ENCODE data around the gene SEMA4A.

Gene SEMA4A

GRCh38 chr1:156200044-156200443 lies 46.7 kb downstream of the SEMA4A start:
- 0 out of 2 replicates have a peak, but pooled peaks cover 3% of the 10 kb centered on the region for H4K20me1 ChIP-seq (ENCODE audit: insufficient read depth)
- peaks cover 56% of the 10 kb centered on the region for H3K79me2 ChIP-seq (ENCODE audit: insufficient read depth, low read depth)
- no peaks in the 10 kb centered on the region for H3K27me3 ChIP-seq (ENCODE audit: insufficient read depth, low read depth)
- no peak overlapping the region for H3K9ac ChIP-seq
- H3K4me2 ChIP-seq: no peak overlapping the region
- H3K27ac ChIP-seq: no peak overlapping the region
- peaks cover 15% of the 10 kb centered on the region for H3K4me1 ChIP-seq (ENCODE audit: low read depth, poor library complexity, severe bottlenecking)
- TF ChIP-seq CTCF (conservative IDR thresholded peaks at IDR 0.05; ENCODE audit: low read depth, low read length): no peak
- no peak overlapping the region for H3K4me3 ChIP-seq (IDR thresholded peaks at IDR 0.05; ENCODE audit: insufficient read depth, low read depth, low read length)
- no peak overlapping the region for H2AFZ ChIP-seq (ENCODE audit: low read depth)
- H3K36me3 ChIP-seq (ENCODE audit: insufficient read depth): no peaks in the 10 kb centered on the region; the same call in 1 of the 2 replicates

GRCh38 chr1:156203331-156203730 lies 49.9 kb downstream of the SEMA4A start:
- Histone ChIP-seq H3K79me2 (ENCODE audit: insufficient read depth, low read depth) (peaks cover 25% of the 10 kb centered on the region; the same call in 1 of the 2 replicates), H3K36me3 (ENCODE audit: insufficient read depth) (peaks cover 6% of the 10 kb centered on the region; the same call in 1 of the 2 replicates), H3K9ac (no peak overlapping the region), H4K20me1 (ENCODE audit: insufficient read depth) (0 out of 2 replicates have a peak, but pooled peaks cover 3% of the 10 kb centered on the region), H3K27me3 (ENCODE audit: insufficient read depth, low read depth) (no peaks in the 10 kb centered on the region), H3K27ac (no peak overlapping the region), H3K4me1 (ENCODE audit: low read depth, poor library complexity, severe bottlenecking) (no peaks in the 10 kb centered on the region), H3K4me3 (IDR thresholded peaks at IDR 0.05; ENCODE audit: insufficient read depth, low read depth, low read length) (no peak overlapping the region), H2AFZ (ENCODE audit: low read depth) (no peak overlapping the region), H3K4me2 (no peak overlapping the region)
- TF ChIP-seq CTCF (conservative IDR thresholded peaks at IDR 0.05; ENCODE audit: low read depth, low read length): no peak

- 0 out of 2 replicates have a peak, but pooled peaks cover 3% of the 10 kb centered on the region for H4K20me1 ChIP-seq (ENCODE audit: insufficient read depth)
- H3K4me2 ChIP-seq: no peak overlapping the region
- TF ChIP-seq CTCF (conservative IDR thresholded peaks at IDR 0.05; ENCODE audit: low read depth, low read length): no peak
- H3K4me1 ChIP-seq (ENCODE audit: low read depth, poor library complexity, severe bottlenecking): no peaks in the 10 kb centered on the region
- H3K9ac ChIP-seq: no peak overlapping the region
- peaks cover 13% of the 10 kb centered on the region; the same call in 1 of the 2 replicates for H3K79me2 ChIP-seq (ENCODE audit: insufficient read depth, low read depth)
- H3K27ac ChIP-seq: no peak overlapping the region
- H2AFZ ChIP-seq (ENCODE audit: low read depth): no peak overlapping the region
- H3K27me3 ChIP-seq (ENCODE audit: insufficient read depth, low read depth): no peaks in the 10 kb centered on the region
- H3K36me3 ChIP-seq (ENCODE audit: insufficient read depth): peaks cover 6% of the 10 kb centered on the region; the same call in 1 of the 2 replicates
- no peak overlapping the region for H3K4me3 ChIP-seq (IDR thresholded peaks at IDR 0.05; ENCODE audit: insufficient read depth, low read depth, low read length)
These were observed 51.3 kb downstream of the SEMA4A start for GRCh38 chr1:156204686-156205085.

GRCh38 chr1:156211243-156211642 lies 57.9 kb downstream of the SEMA4A start:
- H3K36me3 ChIP-seq (ENCODE audit: insufficient read depth): peaks cover 6% of the 10 kb centered on the region; the same call in 1 of the 2 replicates
- no peaks in the 10 kb centered on the region for H4K20me1 ChIP-seq (ENCODE audit: insufficient read depth)
- H3K4me3 ChIP-seq (IDR thresholded peaks at IDR 0.05; ENCODE audit: insufficient read depth, low read depth, low read length): no peak overlapping the region
- no peak overlapping the region for H3K9ac ChIP-seq
- H3K27me3 ChIP-seq (ENCODE audit: insufficient read depth, low read depth): no peaks in the 10 kb centered on the region
- H3K4me2 ChIP-seq: no peak overlapping the region
- no peak overlapping the region for H2AFZ ChIP-seq (ENCODE audit: low read depth)
- no peak for TF ChIP-seq CTCF (conservative IDR thresholded peaks at IDR 0.05; ENCODE audit: low read depth, low read length)
- no peak overlapping the region for H3K27ac ChIP-seq
- peaks cover 20% of the 10 kb centered on the region; the same call in 1 of the 2 replicates for H3K79me2 ChIP-seq (ENCODE audit: insufficient read depth, low read depth)
- H3K4me1 ChIP-seq (ENCODE audit: low read depth, poor library complexity, severe bottlenecking): peaks cover 18% of the 10 kb centered on the region
